ENCODE data around the gene GOLM1. TPM values are rescaled to one million over a fixed set of nuclear protein-coding genes. Genes with fewer than 3 reads are reported as not detected.
"Not testable (repeated sequence)": the region's sequence is repeated elsewhere in the genome, so short reads cannot be mapped to it uniquely, and the experiment has no call there.

Gene GOLM1
- total and polyA plus RNA-seq, 4 donors: 113 to 414 (median 219) TPM

DNA sequence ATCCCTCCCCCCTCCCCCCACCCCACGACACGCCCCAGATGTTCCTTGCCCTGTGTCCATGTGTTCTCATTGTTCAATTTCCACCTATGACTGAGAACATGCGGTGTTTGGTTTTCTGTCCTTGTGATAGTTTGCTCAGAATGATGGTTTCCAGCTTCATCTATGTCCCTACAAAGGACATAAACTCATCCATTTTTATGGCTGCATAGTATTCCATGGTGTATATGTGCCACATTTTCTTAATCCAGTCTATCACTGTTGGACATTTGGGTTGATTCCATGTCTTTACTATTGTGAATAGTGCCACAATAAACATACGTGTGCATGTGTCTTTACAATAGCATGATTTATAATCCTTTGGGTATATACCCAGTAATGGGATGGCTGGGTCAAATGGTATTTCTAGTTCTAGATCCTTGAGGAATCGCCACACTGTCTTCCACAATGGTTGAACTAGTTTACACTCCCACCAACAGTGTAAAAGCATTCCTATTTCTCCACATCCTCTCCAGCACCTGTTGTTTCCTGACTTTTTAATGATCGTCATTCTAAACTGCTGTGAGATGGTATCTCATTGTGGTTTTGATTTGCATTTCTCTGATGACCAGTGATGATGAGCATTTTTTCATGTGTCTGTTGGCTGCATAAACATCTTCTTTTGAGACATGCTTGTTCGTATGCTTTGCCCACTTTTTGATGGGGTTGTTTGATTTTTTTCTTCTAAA lies 51.2 kb downstream of the GOLM1 start:
- not testable (repeated sequence) for H3K27me3 ChIP-seq (ENCODE audit: control insufficient read depth, insufficient read depth, low read length); H3K4me3 ChIP-seq (ENCODE audit: low read depth, low read length); H3K9me3 ChIP-seq (ENCODE audit: control insufficient read depth, insufficient read depth, low read length); H3K27ac ChIP-seq (ENCODE audit: low read depth, low read length); DNase-seq (ENCODE audit: low read depth in 4 of 6, low spot score in 6 of 6)
- Histone ChIP-seq H3K36me3 (ENCODE audit: control insufficient read depth, insufficient read depth, low read length) (peaks cover 20% of the 10 kb centered on the region), H3K4me1 (ENCODE audit: control insufficient read depth, insufficient read depth, low read length) (peaks cover 15% of the 10 kb centered on the region)
- WGBS (ENCODE audit: insufficient coverage): 100% methylated on average over 1 of the region's 7 CpGs

DNA sequence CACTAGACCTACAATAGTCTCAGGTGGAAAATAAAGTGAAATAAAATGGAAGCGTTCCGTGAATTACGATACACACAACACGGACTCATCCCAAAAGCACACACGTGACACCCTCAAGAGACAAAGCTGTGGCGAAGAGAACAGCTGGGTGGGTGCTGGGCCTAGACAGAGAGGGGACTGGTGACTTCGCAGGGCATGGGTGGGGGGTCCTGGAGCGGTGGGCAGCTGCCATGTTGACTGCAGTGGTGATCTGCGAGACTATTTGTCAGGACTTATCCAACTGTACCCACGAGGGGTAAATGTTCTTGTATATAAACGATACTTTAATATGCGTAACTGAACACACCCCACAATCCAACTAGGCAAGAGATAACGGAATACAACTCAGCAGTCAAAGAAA lies 52.0 kb downstream of the GOLM1 start:
- WGBS (ENCODE audit: insufficient coverage): no CpG with 5 or more reads among the region's 13 CpGs
- Histone ChIP-seq H3K4me1 (ENCODE audit: control insufficient read depth, insufficient read depth, low read length) (peaks cover 15% of the 10 kb centered on the region), H3K9me3 (ENCODE audit: control insufficient read depth, insufficient read depth, low read length) (no peaks in the 10 kb centered on the region), H3K27ac (ENCODE audit: low read depth, low read length) (peak overlapping the region; percentile 22), H3K36me3 (ENCODE audit: control insufficient read depth, insufficient read depth, low read length) (peaks cover 14% of the 10 kb centered on the region), H3K4me3 (ENCODE audit: low read depth, low read length) (no peak overlapping the region), H3K27me3 (ENCODE audit: control insufficient read depth, insufficient read depth, low read length) (no peaks in the 10 kb centered on the region)
- no peak for DNase-seq (ENCODE audit: low read depth in 4 of 6, low spot score in 6 of 6)

DNA sequence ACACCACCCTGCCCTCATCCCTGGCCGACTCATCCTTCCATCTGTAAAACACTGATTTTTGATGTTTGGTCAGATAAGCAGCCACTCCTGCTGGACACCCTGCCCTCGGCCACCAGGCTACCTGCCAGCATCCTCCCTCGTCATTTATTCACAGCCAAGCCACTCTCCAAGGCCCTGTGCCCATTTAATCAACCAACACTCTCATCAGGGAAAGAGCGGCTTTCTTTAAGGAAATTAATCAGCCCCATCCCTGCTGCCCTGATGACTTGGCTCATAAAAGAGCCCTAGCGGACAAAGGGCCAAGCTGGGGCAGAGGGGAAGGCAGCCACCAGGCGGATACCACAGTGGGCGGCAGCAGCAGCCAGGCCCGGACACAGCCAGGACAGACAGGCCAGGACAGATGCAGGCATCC lies 52.4 kb downstream of the GOLM1 start:
- Histone ChIP-seq H3K27ac (ENCODE audit: low read depth, low read length) (peak overlapping the region; percentile 22), H3K4me3 (ENCODE audit: low read depth, low read length) (no peak overlapping the region), H3K9me3 (ENCODE audit: control insufficient read depth, insufficient read depth, low read length) (no peaks in the 10 kb centered on the region), H3K27me3 (ENCODE audit: control insufficient read depth, insufficient read depth, low read length) (no peaks in the 10 kb centered on the region), H3K36me3 (ENCODE audit: control insufficient read depth, insufficient read depth, low read length) (peaks cover 14% of the 10 kb centered on the region), H3K4me1 (ENCODE audit: control insufficient read depth, insufficient read depth, low read length) (peaks cover 15% of the 10 kb centered on the region)
- WGBS (ENCODE audit: insufficient coverage): 19% methylated on average over 8 of the region's 8 CpGs
- peak; percentile 28 to 73 (median 40) for DNase-seq (ENCODE audit: low read depth in 4 of 6, low spot score in 6 of 6)

DNA sequence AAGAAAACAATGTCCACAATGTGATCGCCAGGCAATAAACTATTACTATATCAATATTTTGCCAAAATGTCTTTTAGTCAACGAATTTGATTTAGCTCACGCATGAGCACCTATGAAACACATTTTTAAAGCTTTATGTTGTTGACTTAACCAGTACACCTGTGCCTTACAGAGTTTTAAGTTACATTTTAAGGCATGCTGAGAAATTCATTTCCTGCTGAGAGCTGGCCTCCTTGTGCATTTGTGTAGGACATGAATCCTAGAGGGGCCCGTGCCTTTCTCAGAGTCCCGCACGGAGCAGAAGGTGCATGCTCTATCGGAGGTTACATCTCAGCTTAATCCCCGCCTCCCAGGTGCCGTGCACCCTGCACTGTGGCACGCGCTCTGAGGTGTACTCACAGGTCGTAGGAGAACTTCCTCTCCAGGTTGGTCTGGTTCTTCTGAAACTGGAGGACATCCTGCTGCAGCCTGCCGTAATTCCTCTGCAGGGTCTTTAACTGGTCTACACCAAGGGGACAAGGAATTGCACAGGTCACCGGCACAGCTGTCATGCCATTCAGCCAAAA lies 53.2 kb downstream of the GOLM1 start:
- no peak overlapping the region for H3K27ac ChIP-seq (ENCODE audit: low read depth, low read length)
- H3K27me3 ChIP-seq (ENCODE audit: control insufficient read depth, insufficient read depth, low read length): no peaks in the 10 kb centered on the region
- no peak for DNase-seq (ENCODE audit: low read depth in 4 of 6, low spot score in 6 of 6)
- WGBS (ENCODE audit: insufficient coverage): 88% methylated on average over 10 of the region's 14 CpGs
- H3K9me3 ChIP-seq (ENCODE audit: control insufficient read depth, insufficient read depth, low read length): no peaks in the 10 kb centered on the region
- peaks cover 16% of the 10 kb centered on the region for H3K36me3 ChIP-seq (ENCODE audit: control insufficient read depth, insufficient read depth, low read length)
- peaks cover 19% of the 10 kb centered on the region for H3K4me1 ChIP-seq (ENCODE audit: control insufficient read depth, insufficient read depth, low read length)
- no peak overlapping the region for H3K4me3 ChIP-seq (ENCODE audit: low read depth, low read length)

DNA sequence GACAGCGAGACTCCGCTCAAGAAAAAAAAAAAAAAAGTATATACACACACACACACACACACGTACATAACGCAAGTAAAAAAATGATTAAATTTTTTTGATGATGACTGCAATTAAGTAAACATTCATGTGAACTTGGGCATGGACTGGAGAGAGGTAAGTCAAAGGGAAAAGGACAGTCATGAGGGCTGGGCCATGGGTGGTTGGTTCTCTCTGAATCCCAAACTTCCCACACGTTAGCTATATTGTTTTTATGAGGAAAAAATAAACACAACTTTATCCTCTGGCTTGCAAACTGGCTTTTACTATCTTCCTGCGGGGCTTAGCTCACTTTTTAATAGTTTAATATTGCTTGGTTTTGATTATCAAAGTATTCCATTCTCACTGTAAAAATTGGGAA lies 53.7 kb downstream of the GOLM1 start:
- no peak overlapping the region for H3K27ac ChIP-seq (ENCODE audit: low read depth, low read length)
- WGBS (ENCODE audit: insufficient coverage): no CpG with 5 or more reads among the region's 6 CpGs
- no peak for DNase-seq (ENCODE audit: low read depth in 4 of 6, low spot score in 6 of 6)
- no peak overlapping the region for H3K4me3 ChIP-seq (ENCODE audit: low read depth, low read length)
- H3K9me3 ChIP-seq (ENCODE audit: control insufficient read depth, insufficient read depth, low read length): no peaks in the 10 kb centered on the region
- peaks cover 19% of the 10 kb centered on the region for H3K4me1 ChIP-seq (ENCODE audit: control insufficient read depth, insufficient read depth, low read length)
- peaks cover 17% of the 10 kb centered on the region for H3K36me3 ChIP-seq (ENCODE audit: control insufficient read depth, insufficient read depth, low read length)
- H3K27me3 ChIP-seq (ENCODE audit: control insufficient read depth, insufficient read depth, low read length): no peaks in the 10 kb centered on the region

DNA sequence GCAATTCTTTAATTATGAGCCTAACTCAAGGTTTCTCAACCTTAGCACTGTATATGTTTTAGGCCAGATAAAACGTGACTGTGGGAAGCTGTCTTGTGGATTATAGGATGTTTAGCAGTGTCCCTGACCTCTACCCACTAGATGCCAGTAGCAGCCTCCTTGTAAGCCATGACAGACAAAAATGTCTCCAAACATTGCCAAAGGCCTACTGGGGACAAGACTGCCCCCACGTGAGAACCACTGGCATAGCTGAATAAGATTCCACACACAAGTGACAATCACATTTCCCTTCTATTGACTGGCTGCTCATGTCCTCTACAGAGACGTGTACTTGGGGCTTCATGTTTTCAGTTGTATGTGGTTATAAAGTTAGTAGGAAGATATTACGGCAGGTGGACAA lies 55.4 kb downstream of the GOLM1 start:
- no peak for DNase-seq (ENCODE audit: low read depth in 4 of 6, low spot score in 6 of 6)
- no peaks in the 10 kb centered on the region for H3K27me3 ChIP-seq (ENCODE audit: control insufficient read depth, insufficient read depth, low read length)
- no peak overlapping the region for H3K27ac ChIP-seq (ENCODE audit: low read depth, low read length)
- peaks cover 19% of the 10 kb centered on the region for H3K4me1 ChIP-seq (ENCODE audit: control insufficient read depth, insufficient read depth, low read length)
- no CpG with 5 or more reads among the region's 4 CpGs for WGBS (ENCODE audit: insufficient coverage)
- H3K9me3 ChIP-seq (ENCODE audit: control insufficient read depth, insufficient read depth, low read length): no peaks in the 10 kb centered on the region
- H3K4me3 ChIP-seq (ENCODE audit: low read depth, low read length): no peak overlapping the region
- H3K36me3 ChIP-seq (ENCODE audit: control insufficient read depth, insufficient read depth, low read length): peaks cover 28% of the 10 kb centered on the region

DNA sequence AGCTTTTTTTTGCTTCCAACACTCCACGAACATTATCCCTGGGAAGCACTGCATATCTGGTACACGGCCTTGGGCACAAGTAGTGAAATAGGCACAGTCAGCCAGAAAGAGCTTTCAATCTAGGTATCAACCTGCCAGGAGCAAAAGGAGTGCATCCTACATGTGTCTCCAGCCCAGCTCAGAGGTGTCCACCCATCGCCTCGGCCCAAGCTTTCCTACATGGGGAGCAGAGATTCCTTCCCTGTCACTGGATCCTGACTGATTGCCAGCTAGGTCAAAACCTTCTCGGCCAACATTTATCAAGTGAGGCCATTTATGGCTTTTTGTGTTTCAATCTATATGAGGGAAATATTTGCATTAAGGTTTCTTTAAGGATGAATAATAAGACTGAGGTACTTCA lies 55.8 kb downstream of the GOLM1 start:
- Histone ChIP-seq H3K27ac (ENCODE audit: low read depth, low read length) (no peak overlapping the region), H3K36me3 (ENCODE audit: control insufficient read depth, insufficient read depth, low read length) (peaks cover 28% of the 10 kb centered on the region)

DNA sequence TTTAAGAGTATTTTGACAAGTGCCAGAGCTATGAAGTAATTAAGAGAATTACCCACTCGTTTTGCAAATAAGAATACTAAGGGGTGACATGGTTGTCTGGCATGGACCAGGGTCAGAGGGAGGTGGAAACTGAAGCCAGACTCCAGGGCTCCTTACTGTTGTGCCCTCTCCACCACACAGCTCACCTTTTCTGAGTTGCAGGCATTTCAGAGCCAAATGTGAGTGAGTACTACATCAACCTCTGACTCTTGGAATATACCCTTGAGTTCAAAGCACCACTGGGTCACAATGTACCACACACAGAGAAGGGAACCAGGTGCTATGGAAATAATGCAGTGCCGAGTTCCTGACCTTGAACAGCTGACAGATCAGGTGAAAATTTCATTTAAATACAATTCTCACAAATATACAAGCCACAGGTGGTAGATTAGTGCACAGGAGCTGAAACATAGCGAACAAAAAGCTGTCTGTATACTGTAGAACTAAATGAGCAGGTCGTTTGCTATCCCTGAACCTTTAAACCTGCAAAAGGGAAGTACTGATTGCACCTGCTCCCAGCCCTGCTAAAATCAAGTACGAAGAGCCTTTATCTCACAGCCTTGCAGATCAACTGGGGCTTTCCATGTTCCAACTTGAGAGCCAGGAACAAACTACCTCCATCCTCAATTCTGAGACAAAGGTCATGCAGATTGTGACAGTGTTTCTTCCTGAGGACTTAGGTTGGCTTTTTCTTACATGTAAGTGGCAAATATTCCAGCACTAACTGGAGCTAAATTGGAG lies 57.0 kb downstream of the GOLM1 start:
- no peak for DNase-seq (ENCODE audit: low read depth in 4 of 6, low spot score in 6 of 6)
- Histone ChIP-seq H3K27ac (ENCODE audit: low read depth, low read length) (no peak overlapping the region), H3K4me3 (ENCODE audit: low read depth, low read length) (no peak overlapping the region), H3K4me1 (ENCODE audit: control insufficient read depth, insufficient read depth, low read length) (peaks cover 17% of the 10 kb centered on the region), H3K9me3 (ENCODE audit: control insufficient read depth, insufficient read depth, low read length) (no peaks in the 10 kb centered on the region), H3K36me3 (ENCODE audit: control insufficient read depth, insufficient read depth, low read length) (peaks cover 34% of the 10 kb centered on the region), H3K27me3 (ENCODE audit: control insufficient read depth, insufficient read depth, low read length) (no peaks in the 10 kb centered on the region)
- 80% methylated on average over 1 of the region's 5 CpGs for WGBS (ENCODE audit: insufficient coverage)

More for the DNA sequence above, 55.8 kb downstream of the GOLM1 start:
- peaks cover 19% of the 10 kb centered on the region for H3K4me1 ChIP-seq (ENCODE audit: control insufficient read depth, insufficient read depth, low read length)
- 87% methylated on average over 4 of the region's 5 CpGs for WGBS (ENCODE audit: insufficient coverage)
- no peaks in the 10 kb centered on the region for H3K9me3 ChIP-seq (ENCODE audit: control insufficient read depth, insufficient read depth, low read length)
- no peak overlapping the region for H3K4me3 ChIP-seq (ENCODE audit: low read depth, low read length)
- DNase-seq (ENCODE audit: low read depth in 4 of 6, low spot score in 6 of 6): no peak
- no peaks in the 10 kb centered on the region for H3K27me3 ChIP-seq (ENCODE audit: control insufficient read depth, insufficient read depth, low read length)

DNA sequence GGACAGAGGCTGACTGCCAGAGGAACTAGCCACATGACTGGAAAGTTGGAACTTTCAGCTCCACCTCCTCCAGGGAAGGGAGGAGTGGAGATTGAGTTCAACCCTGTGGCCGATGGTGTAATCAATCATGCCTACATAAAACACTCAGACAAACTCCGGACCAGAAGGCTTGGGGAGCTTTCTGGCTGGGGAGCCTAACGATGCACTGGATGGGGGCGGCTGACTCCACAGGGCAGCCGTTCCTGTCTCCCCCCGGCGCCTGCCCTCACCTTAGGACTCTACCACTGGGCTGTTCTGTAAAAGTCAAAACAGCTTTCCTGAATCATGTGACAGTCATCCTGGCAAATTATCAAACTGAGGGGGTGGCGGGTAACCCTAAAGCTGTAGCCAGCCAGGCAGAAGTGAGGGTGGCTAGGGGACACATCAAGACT lies 58.0 kb downstream of the GOLM1 start:
- Histone ChIP-seq H3K4me3 (ENCODE audit: low read depth, low read length) (no peak overlapping the region), H3K27me3 (ENCODE audit: control insufficient read depth, insufficient read depth, low read length) (no peaks in the 10 kb centered on the region), H3K4me1 (ENCODE audit: control insufficient read depth, insufficient read depth, low read length) (peaks cover 9% of the 10 kb centered on the region), H3K9me3 (ENCODE audit: control insufficient read depth, insufficient read depth, low read length) (no peaks in the 10 kb centered on the region), H3K36me3 (ENCODE audit: control insufficient read depth, insufficient read depth, low read length) (peaks cover 34% of the 10 kb centered on the region), H3K27ac (ENCODE audit: low read depth, low read length) (no peak overlapping the region)
- DNase-seq (ENCODE audit: low read depth in 4 of 6, low spot score in 6 of 6): no peak
- WGBS (ENCODE audit: insufficient coverage): 25% methylated on average over 6 of the region's 8 CpGs

All from spinal cord (tissue), 10 donors.